Keratinocyte (primary cell): ENCODE results near the gene KCNMA1.

Experiments
- CTCF ChIP-seq, 3 experiments: IDR thresholded peaks in 1 of 3; conservative IDR thresholded peaks in 1 of 3; optimal IDR thresholded peaks in 1 of 3; 2 replicates in 2 of 3; 3 replicates in 1 of 3; pipeline versions ENCODE3 to v1.5.1; 2011; ENCODE audit warnings: low read length in 3 of 3, mild to moderate bottlenecking in 3 of 3, moderate library complexity in 2 of 3, control low read depth in 1 of 3, inconsistent platforms in 1 of 3; ENCODE audit not compliant: insufficient read depth in 2 of 3; ENCODE audit errors: extremely low read depth in 1 of 3
- EZH2 ChIP-seq: IDR thresholded peaks from one replicate; pipeline ENCODE4 v1.6.1; 2012; ENCODE audit warnings: inconsistent platforms, mild to moderate bottlenecking, low read length, moderate library complexity

GRCh38 chr10:77180104-77180503, 457.5 kb downstream of the KCNMA1 start:
- TF ChIP-seq CTCF (optimal IDR thresholded peaks at IDR 0.05 in 1 of 3, IDR thresholded peaks at IDR 0.05 in 1 of 3, conservative IDR thresholded peaks at IDR 0.05 in 1 of 3; ENCODE audit: extremely low read depth in 1 of 3, insufficient read depth in 2 of 3, low read length in 3 of 3) (no peak), EZH2 (no peak)
